ENCODE results near the gene PYY. TPM values are rescaled to one million over a fixed set of nuclear protein-coding genes. Genes with fewer than 3 reads are reported as not detected.
"Not testable (repeated sequence)": the region's sequence is repeated elsewhere in the genome, so short reads cannot be mapped to it uniquely, and the experiment has no call there.

Gene PYY
- total RNA-seq, 4 donors from 2014 or later, result not detected

DNA sequence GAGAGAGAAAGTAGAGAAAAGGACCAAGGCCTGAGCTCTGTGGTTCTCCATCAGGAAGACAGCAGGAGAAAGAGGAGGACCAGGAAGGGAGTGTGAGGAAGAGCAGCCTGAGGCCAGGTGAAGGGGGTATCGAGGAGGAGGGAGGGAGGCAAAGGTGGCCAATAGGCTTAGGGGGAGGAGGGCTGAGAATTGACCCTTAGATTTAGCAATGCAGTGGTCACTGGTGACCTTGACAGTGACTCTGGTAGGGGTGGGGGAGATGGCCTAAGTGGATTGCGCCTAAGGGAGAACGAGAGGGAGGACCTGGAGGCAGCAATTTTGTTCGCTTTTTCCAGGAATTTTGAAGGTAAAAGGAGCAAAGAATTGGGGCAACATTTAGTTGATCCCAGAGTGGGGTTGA lies 45.3 kb upstream of the PYY start:
- Histone ChIP-seq H3K9me3 (no peaks in the 10 kb centered on the region), H3K4me3 (no peak overlapping the region), H3K27me3 (peaks cover 0 to 23% (median 13%) of the 10 kb centered on the region in 4 donors), H3K27ac (replicated peaks in 1 of 4) (no peak overlapping the region), H3K4me1 (peaks cover 9 to 15% (median 12%) of the 10 kb centered on the region in 4 donors), H3K36me3 (no peaks in the 10 kb centered on the region)
- no peak for TF ChIP-seq POLR2A (IDR thresholded peaks at IDR 0.05; ENCODE audit: low read depth)
- intact Hi-C loops (cut with DNase I), result loop anchor here (10.0 kb wide), 1 partner anchor 124 kb away; no protein-coding TSS in a partner anchor
- WGBS, result 90% methylated on average over 4 of the region's 4 CpGs
- DNase-seq (ENCODE audit: extremely low spot score), result no peak

DNA sequence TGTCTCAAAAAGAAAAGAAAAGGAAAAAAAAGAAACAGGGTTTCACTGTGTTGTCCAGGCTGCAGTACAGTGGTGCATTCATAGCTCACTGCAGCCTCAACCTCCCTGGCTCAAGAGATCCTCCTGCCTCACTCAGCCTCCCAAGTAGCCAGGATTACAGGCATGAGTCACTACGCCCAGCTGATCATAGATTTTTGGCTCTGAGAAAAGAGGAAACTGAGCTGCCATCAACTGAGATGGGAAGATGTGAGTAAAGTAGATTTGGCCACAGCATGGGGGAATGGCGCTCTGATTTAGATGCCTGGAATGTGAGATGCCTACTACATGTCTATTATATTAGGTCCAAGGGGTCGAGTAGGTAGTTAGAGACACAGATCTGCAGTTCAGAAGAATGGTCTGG lies 44.8 kb upstream of the PYY start:
- H3K4me1 ChIP-seq, result peaks cover 9 to 15% (median 12%) of the 10 kb centered on the region in 4 donors
- H3K36me3 ChIP-seq, result no peaks in the 10 kb centered on the region
- DNase-seq (ENCODE audit: extremely low spot score), result no peak
- no peak overlapping the region for H3K4me3 ChIP-seq
- 84% methylated on average over 3 of the region's 3 CpGs for WGBS
- H3K27ac ChIP-seq (replicated peaks in 1 of 4), result no peak overlapping the region
- H3K9me3 ChIP-seq, result no peaks in the 10 kb centered on the region
- intact Hi-C loops (cut with DNase I), result loop anchor here (10.0 kb wide), 1 partner anchor 124 kb away; no protein-coding TSS in a partner anchor
- peaks cover 0 to 23% (median 9%) of the 10 kb centered on the region in 4 donors for H3K27me3 ChIP-seq
- TF ChIP-seq POLR2AphosphoS5 (IDR thresholded peaks at IDR 0.05) (no peak), POLR2A (IDR thresholded peaks at IDR 0.05; ENCODE audit: low read depth) (no peak), EP300 (IDR thresholded peaks at IDR 0.05) (no peak)
- TF ChIP-seq, protein P1, sequence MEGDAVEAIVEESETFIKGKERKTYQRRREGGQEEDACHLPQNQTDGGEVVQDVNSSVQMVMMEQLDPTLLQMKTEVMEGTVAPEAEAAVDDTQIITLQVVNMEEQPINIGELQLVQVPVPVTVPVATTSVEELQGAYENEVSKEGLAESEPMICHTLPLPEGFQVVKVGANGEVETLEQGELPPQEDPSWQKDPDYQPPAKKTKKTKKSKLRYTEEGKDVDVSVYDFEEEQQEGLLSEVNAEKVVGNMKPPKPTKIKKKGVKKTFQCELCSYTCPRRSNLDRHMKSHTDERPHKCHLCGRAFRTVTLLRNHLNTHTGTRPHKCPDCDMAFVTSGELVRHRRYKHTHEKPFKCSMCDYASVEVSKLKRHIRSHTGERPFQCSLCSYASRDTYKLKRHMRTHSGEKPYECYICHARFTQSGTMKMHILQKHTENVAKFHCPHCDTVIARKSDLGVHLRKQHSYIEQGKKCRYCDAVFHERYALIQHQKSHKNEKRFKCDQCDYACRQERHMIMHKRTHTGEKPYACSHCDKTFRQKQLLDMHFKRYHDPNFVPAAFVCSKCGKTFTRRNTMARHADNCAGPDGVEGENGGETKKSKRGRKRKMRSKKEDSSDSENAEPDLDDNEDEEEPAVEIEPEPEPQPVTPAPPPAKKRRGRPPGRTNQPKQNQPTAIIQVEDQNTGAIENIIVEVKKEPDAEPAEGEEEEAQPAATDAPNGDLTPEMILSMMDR (IDR thresholded peaks at IDR 0.05), result no peak

DNA sequence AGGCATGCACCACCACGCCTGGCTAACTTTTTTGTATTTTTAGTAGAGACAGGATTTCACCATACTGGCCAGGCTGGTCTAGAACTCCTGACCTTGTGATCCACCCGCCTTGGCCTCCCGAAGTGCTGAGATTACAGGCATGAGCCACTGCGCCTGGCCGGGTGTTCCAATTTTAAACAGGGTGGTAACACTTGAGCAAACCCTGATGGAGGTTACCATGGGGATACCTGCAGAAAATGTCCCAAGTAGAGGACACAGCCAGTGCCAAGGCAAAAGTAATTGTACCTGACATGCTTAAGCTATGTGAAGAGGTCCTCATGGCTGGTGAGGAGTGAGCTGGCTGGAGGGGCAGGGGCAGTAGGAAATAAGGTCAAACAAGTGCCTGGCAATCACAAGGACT lies 43.4 kb upstream of the PYY start:
- 96% methylated on average over 5 of the region's 5 CpGs for WGBS
- peaks cover 9 to 12% (median 11%) of the 10 kb centered on the region in 4 donors for H3K4me1 ChIP-seq
- H3K36me3 ChIP-seq; H3K27ac ChIP-seq (replicated peaks in 1 of 4); DNase-seq (ENCODE audit: extremely low spot score); H3K9me3 ChIP-seq; H3K4me3 ChIP-seq: not testable (repeated sequence)
- H3K27me3 ChIP-seq, result peaks cover 0 to 23% (median 10%) of the 10 kb centered on the region in 4 donors
- intact Hi-C loops (cut with DNase I), result loop anchor here (10.0 kb wide), 1 partner anchor 122 kb away; no protein-coding TSS in a partner anchor

DNA sequence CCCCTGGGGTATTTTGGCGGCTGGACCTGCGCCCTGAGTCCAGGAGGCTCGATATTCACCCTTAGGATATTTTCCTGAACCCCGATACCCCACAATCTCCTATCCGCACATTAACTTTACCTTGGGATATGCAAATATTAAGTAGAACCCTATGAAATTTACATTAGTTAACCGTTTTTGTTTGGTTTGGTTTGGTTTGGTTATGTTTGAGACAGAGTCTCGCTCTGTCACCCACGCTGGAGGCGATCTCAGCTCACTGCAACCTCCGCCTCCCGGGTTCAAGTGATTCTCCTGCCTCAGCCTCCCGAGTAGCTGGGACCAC lies 41.4 kb upstream of the PYY start:
- intact Hi-C loops (cut with DNase I), result loop anchor here (10.0 kb wide), 1 partner anchor 120 kb away; no protein-coding TSS in a partner anchor
- peak overlapping the region in 1 of 4 donors; percentile 40 for H3K4me3 ChIP-seq

DNA sequence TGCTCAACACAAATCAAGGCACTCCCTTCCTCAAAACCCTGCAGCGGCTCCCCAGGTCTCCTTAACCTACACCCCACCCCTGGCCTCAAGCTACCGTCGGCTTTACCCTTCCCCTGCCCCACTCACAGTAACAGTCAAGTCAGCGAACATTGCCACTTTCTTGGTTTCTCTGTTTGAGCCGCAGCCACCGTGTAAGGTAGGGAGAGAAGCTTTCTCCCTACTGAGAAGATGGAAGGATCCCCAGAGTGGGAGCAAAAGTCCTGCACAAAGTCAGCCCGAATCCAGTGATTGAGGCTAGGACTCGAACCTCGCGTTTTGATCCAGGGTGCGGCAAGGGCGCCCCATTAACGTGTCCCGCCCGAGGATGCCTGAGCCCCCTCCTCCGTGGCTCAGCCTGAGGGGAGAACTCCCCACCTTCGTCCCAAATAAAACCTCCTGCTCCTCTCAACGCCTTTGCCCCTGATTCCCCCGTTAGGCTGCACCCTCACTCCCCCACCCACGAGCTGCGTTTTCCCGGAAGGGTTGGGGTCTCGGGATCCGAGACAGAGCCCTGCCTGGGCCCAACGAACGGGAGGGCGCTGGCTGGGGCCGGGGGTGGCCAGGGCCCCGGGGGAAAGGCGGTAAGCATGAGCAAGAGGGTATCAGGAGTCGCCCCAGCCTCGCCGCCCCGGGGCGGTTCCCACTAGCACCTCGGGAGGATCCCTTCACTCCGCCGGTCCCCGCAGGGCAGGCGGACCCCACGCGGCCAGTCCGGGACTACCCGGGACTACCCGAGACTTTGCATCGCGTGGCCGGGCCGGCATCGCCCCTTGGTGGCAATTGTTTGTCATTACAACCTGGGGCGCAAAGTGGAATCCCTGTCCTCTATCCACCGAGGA lies 40.8 kb upstream of the PYY start:
- H3K27me3 ChIP-seq, result peaks cover 0 to 23% (median 13%) of the 10 kb centered on the region in 4 donors
- no peak for DNase-seq (ENCODE audit: extremely low spot score)
- peaks cover 9 to 12% (median 11%) of the 10 kb centered on the region in 4 donors for H3K4me1 ChIP-seq
- no peaks in the 10 kb centered on the region for H3K9me3 ChIP-seq
- intact Hi-C loops (cut with DNase I), result loop anchor here (5.0 to 10.0 kb wide), 2 partner anchors 52 to 120 kb away; partner anchors contain the start of gene PPY
- no peaks in the 10 kb centered on the region for H3K36me3 ChIP-seq
- no peak overlapping the region for H3K27ac ChIP-seq (replicated peaks in 1 of 4)
- TF ChIP-seq, protein P1 (IDR thresholded peaks at IDR 0.05), result peak; percentile 74 to 90 (median 75)
- TF ChIP-seq POLR2AphosphoS5 (IDR thresholded peaks at IDR 0.05), result no peak
- WGBS, result 31% methylated on average over 9 of the region's 52 CpGs
- H3K4me3 ChIP-seq, result peak overlapping the region; percentile 29 to 50 (median 40)

More for the DNA sequence above, 41.4 kb upstream of the PYY start:
- no peak for TF ChIP-seq POLR2AphosphoS5 (IDR thresholded peaks at IDR 0.05)
- no peak for TF ChIP-seq EP300 (IDR thresholded peaks at IDR 0.05)
- TF ChIP-seq, protein P1 (IDR thresholded peaks at IDR 0.05), result peak in 1 of 3 experiments; percentile 3
- Histone ChIP-seq H3K36me3 (no peaks in the 10 kb centered on the region), H3K9me3 (no peaks in the 10 kb centered on the region), H3K27me3 (peaks cover 0 to 23% (median 13%) of the 10 kb centered on the region in 4 donors), H3K4me1 (peaks cover 9 to 12% (median 11%) of the 10 kb centered on the region in 4 donors), H3K27ac (replicated peaks in 1 of 4) (no peak overlapping the region)
- WGBS, result 26% methylated on average over 12 of the region's 12 CpGs
- DNase-seq (ENCODE audit: extremely low spot score), result no peak

All from esophagus muscularis mucosa (tissue), 4 donors.